ENCODE measurements around the gene LCN12.

Gene LCN12

GRCh38 chr9:136978073-136978864, 26.2 kb downstream of the LCN12 start:
- no peaks in the 10 kb centered on the region for H3K36me3 ChIP-seq (replicated peaks; ENCODE audit: low read depth, low read length)
- no peak overlapping the region for H3K9ac ChIP-seq (ENCODE audit: low read length)
- H3K4me3 ChIP-seq (ENCODE audit: low read length), result no peak overlapping the region
- H3K27me3 ChIP-seq (ENCODE audit: low read depth, low read length), result peaks cover 8% of the 10 kb centered on the region; the same call in 1 of the 2 replicates
- no peak overlapping the region for H3K27ac ChIP-seq (ENCODE audit: low read length)
- no peaks in the 10 kb centered on the region for H3K79me2 ChIP-seq (ENCODE audit: low read length)
- no peak overlapping the region for H3K4me2 ChIP-seq (ENCODE audit: low read length)
- no peaks in the 10 kb centered on the region for H4K20me1 ChIP-seq (ENCODE audit: insufficient read depth, low read length)
- TF ChIP-seq, protein P1, sequence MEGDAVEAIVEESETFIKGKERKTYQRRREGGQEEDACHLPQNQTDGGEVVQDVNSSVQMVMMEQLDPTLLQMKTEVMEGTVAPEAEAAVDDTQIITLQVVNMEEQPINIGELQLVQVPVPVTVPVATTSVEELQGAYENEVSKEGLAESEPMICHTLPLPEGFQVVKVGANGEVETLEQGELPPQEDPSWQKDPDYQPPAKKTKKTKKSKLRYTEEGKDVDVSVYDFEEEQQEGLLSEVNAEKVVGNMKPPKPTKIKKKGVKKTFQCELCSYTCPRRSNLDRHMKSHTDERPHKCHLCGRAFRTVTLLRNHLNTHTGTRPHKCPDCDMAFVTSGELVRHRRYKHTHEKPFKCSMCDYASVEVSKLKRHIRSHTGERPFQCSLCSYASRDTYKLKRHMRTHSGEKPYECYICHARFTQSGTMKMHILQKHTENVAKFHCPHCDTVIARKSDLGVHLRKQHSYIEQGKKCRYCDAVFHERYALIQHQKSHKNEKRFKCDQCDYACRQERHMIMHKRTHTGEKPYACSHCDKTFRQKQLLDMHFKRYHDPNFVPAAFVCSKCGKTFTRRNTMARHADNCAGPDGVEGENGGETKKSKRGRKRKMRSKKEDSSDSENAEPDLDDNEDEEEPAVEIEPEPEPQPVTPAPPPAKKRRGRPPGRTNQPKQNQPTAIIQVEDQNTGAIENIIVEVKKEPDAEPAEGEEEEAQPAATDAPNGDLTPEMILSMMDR (IDR thresholded peaks at IDR 0.05; ENCODE audit: low read depth, low read length), result no peak
- TF ChIP-seq EZH2phosphoT487 (IDR thresholded peaks at IDR 0.05; ENCODE audit: low read depth), result no peak
- no peaks in the 10 kb centered on the region for H3K9me3 ChIP-seq (ENCODE audit: insufficient read depth, low read length)
- H3K4me1 ChIP-seq (ENCODE audit: low read length), result no peaks in the 10 kb centered on the region
- H2AFZ ChIP-seq (ENCODE audit: low read depth, low read length), result no peak overlapping the region

DNA sequence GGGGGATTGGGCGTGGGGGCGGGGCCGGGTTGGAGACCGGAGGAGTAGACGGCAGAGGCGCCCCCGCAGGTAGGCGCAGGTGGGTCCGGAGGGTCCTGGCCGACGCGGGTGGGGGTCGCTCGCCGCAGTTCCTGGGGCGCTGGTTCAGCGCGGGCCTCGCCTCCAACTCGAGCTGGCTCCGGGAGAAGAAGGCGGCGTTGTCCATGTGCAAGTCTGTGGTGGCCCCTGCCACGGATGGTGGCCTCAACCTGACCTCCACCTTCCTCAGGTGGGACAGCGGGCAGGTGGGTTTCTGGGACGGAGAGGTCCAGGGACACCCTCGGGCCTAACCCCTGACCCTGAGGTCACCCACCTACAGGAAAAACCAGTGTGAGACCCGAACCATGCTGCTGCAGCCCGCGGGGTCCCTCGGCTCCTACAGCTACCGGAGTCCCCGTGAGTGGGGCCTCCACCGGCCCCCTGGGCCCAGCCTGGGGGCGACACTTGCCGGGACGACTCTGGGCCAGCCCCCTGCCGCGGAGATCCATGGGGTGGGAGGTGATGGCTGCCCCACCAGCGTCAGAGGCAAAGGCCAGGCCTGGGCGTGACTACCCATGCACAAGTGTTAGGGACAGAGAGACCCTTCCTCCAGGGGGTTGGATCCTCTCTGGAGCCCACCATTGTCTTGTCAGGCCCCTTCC, 26.9 kb downstream of the LCN12 start:
- TF ChIP-seq EZH2phosphoT487 (IDR thresholded peaks at IDR 0.05; ENCODE audit: low read depth), result no peak
- TF ChIP-seq, protein P1 (IDR thresholded peaks at IDR 0.05; ENCODE audit: low read depth, low read length), result no peak
- no peaks in the 10 kb centered on the region for H3K79me2 ChIP-seq (ENCODE audit: low read length)
- H3K36me3 ChIP-seq (replicated peaks; ENCODE audit: low read depth, low read length), result no peaks in the 10 kb centered on the region
- H4K20me1 ChIP-seq (ENCODE audit: insufficient read depth, low read length), result no peaks in the 10 kb centered on the region
- no peaks in the 10 kb centered on the region for H3K4me1 ChIP-seq (ENCODE audit: low read length)
- no peak overlapping the region for H3K4me3 ChIP-seq (ENCODE audit: low read length)
- no peak overlapping the region for H3K4me2 ChIP-seq (ENCODE audit: low read length)
- H3K27me3 ChIP-seq (ENCODE audit: low read depth, low read length), result peaks cover 8% of the 10 kb centered on the region; the same call in 1 of the 2 replicates
- H3K27ac ChIP-seq (ENCODE audit: low read length), result no peak overlapping the region
- H3K9ac ChIP-seq (ENCODE audit: low read length), result no peak overlapping the region
- H3K9me3 ChIP-seq (ENCODE audit: insufficient read depth, low read length), result no peaks in the 10 kb centered on the region
- no peak overlapping the region for H2AFZ ChIP-seq (ENCODE audit: low read depth, low read length)

- TF ChIP-seq, protein P1 (IDR thresholded peaks at IDR 0.05; ENCODE audit: low read depth, low read length), result no peak
- no peak for TF ChIP-seq EZH2phosphoT487 (IDR thresholded peaks at IDR 0.05; ENCODE audit: low read depth)
- H4K20me1 ChIP-seq (ENCODE audit: insufficient read depth, low read length), result no peaks in the 10 kb centered on the region
- H3K4me3 ChIP-seq (ENCODE audit: low read length), result no peak overlapping the region
- no peaks in the 10 kb centered on the region for H3K9me3 ChIP-seq (ENCODE audit: insufficient read depth, low read length)
- no peak overlapping the region for H3K9ac ChIP-seq (ENCODE audit: low read length)
- H3K27ac ChIP-seq (ENCODE audit: low read length), result no peak overlapping the region
- H2AFZ ChIP-seq (ENCODE audit: low read depth, low read length), result no peak overlapping the region
- no peaks in the 10 kb centered on the region for H3K79me2 ChIP-seq (ENCODE audit: low read length)
- H3K4me1 ChIP-seq (ENCODE audit: low read length), result no peaks in the 10 kb centered on the region
- no peaks in the 10 kb centered on the region for H3K36me3 ChIP-seq (replicated peaks; ENCODE audit: low read depth, low read length)
- H3K4me2 ChIP-seq (ENCODE audit: low read length), result no peak overlapping the region
- H3K27me3 ChIP-seq (ENCODE audit: low read depth, low read length), result peaks cover 4% of the 10 kb centered on the region; the same call in 1 of the 2 replicates
These were observed 27.9 kb downstream of the LCN12 start for GRCh38 chr9:136979769-136980587.
